CD4-positive, alpha-beta T cell treated with Interleukin-4 for 1 hour (primary cell): Measurements from ENCODE around the gene POLR1F.
"Not testable (repeated sequence)": the region's sequence is repeated elsewhere in the genome, so short reads cannot be mapped to it uniquely, and the experiment has no call there.

Experiments
- DNase-seq, 2 donors: peaks; one replicate each; pipeline ENCODE4 v3.0.0-alpha.2; 2020 to 2022

The POLR1F gene

GRCh38 chr7:19708397-19709248 is at the start of gene POLR1F:
POLR1F (minus strand) TSS chr7:19709037; CDS start chr7:19709016, 21 bp downstream.
- peak; percentile 95 to 97 for DNase-seq

- DNase-seq: peak in 1 of 2 donors; percentile 27
Observed at GRCh38 chr7:19754521-19755116, 45.8 kb upstream of the POLR1F start.

GRCh38 chr7:19752020-19752419 is 43.2 kb upstream of the POLR1F start:
- DNase-seq: no peak

GRCh38 chr7:19749658-19750057 is 40.8 kb upstream of the POLR1F start:
- DNase-seq: no peak

- DNase-seq: peak in 1 of 2 donors; percentile 11
Observed at GRCh38 chr7:19747740-19748339, 39.0 kb upstream of the POLR1F start.

- DNase-seq: no peak
Observed at GRCh38 chr7:19744075-19744474, 35.2 kb upstream of the POLR1F start.

GRCh38 chr7:19728716-19729115 is 19.9 kb upstream of the POLR1F start:
- DNase-seq: no peak

- DNase-seq: no peak
Observed at GRCh38 chr7:19725770-19726169, 16.9 kb upstream of the POLR1F start.

GRCh38 chr7:19715499-19715898 is 6.7 kb upstream of the POLR1F start:
- no peak for DNase-seq

- peak; percentile 42 to 68 for DNase-seq
Observed at GRCh38 chr7:19713676-19714075, 4.8 kb upstream of the POLR1F start.

GRCh38 chr7:19709249-19709578 is 377 bp upstream of the POLR1F start:
- no peak for DNase-seq

- no peak for DNase-seq
Observed at GRCh38 chr7:19707240-19707639, 1.6 kb downstream of the POLR1F start.

GRCh38 chr7:19705663-19706062 is 3.2 kb downstream of the POLR1F start:
- DNase-seq: no peak

- no peak for DNase-seq
Observed at GRCh38 chr7:19701471-19701870, 7.4 kb downstream of the POLR1F start.

- no peak for DNase-seq
Observed at GRCh38 chr7:19700936-19701335, 7.9 kb downstream of the POLR1F start.

GRCh38 chr7:19698331-19698730 is 10.5 kb downstream of the POLR1F start:
- no peak for DNase-seq

- DNase-seq: no peak
Observed at GRCh38 chr7:19696926-19697325, 11.9 kb downstream of the POLR1F start.

GRCh38 chr7:19692111-19692828 is 16.6 kb downstream of the POLR1F start:
- DNase-seq: no peak

- DNase-seq: no peak
Observed at GRCh38 chr7:19690736-19691135, 18.1 kb downstream of the POLR1F start.

- DNase-seq: not testable (repeated sequence)
Observed at GRCh38 chr7:19689130-19689529, 19.7 kb downstream of the POLR1F start.

GRCh38 chr7:19681596-19681995 is 27.2 kb downstream of the POLR1F start:
- DNase-seq: no peak

- no peak for DNase-seq
Observed at GRCh38 chr7:19677180-19677579, 31.7 kb downstream of the POLR1F start.

- DNase-seq: no peak
Observed at GRCh38 chr7:19675816-19676215, 33.0 kb downstream of the POLR1F start.
